Stimulated activated CD4-positive, alpha-beta T cell treated with anti-CD3 and anti-CD28 coated beads, Interleukin-12 subunit alpha, Interleukin-12 subunit beta, amount 100 ng/mL, for 48 hours (primary cell): Measurements from ENCODE around the gene TMEM18.
"Not testable (repeated sequence)": the region's sequence is repeated elsewhere in the genome, so short reads cannot be mapped to it uniquely, and the experiment has no call there.

Experiments
- DNase-seq, 3 donors: peaks; one replicate each; pipeline ENCODE4 v3.0.0-alpha.2; 2020; ENCODE audit warnings: low read depth in 2 of 3, low spot score in 1 of 3

Gene TMEM18

DNA sequence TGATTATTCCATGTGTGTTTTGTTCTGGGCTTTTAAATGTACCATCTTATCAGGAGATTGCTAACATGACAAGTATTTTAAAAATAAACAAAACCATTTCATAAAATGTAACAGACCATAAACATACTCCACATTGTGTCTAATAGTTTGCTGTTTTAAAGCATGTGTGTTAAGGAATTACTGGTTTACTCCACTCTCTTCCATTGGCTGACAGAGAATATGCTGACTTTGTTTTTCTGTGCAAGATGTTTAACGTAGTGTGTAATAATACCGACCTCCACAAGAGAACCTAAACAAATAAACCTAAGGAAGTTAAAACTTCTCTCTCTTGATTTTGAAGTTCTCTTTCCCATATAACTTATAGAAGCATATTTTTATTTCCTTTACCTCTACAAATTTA, 17.0 kb upstream of the TMEM18 start:
- no peak for DNase-seq

DNA sequence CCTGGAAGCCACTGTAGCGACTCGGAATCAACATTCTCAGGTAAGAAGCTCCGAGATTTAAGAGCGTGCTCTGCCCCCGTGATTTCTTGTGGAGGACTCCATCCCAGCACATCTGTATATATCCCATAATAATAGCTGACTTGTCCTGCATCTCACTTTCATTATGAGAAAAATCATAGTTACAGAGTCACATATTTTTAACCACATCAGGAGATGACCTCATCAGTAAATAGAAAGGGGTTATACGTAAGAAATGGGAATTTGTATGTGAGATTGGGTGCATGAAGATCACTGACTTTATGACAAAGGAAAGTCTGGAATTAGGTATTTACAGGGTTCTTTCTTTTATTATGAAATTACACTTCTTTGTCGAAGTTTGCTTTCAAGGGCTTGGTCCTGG, 16.4 kb upstream of the TMEM18 start:
- no peak for DNase-seq

DNA sequence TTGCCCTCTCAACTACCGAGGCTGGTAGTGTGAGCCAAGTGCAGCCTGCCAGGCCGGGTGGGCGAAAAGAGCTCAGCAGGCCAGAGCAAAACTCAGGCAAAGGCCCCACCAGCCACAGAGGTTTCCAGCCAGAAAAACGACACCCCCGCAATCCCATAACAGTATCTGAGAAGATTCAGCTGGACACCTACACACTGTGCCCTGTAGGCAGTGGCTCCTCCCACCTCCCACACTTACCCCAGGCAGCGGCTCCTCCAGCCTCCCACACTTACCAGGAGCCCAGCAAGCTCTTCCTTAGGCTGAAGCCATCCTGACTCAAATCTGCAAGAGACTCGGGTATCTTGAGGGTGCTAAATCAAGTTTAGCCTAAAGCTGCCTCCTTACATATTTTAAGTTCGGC, 15.6 kb upstream of the TMEM18 start:
- no peak for DNase-seq

DNA sequence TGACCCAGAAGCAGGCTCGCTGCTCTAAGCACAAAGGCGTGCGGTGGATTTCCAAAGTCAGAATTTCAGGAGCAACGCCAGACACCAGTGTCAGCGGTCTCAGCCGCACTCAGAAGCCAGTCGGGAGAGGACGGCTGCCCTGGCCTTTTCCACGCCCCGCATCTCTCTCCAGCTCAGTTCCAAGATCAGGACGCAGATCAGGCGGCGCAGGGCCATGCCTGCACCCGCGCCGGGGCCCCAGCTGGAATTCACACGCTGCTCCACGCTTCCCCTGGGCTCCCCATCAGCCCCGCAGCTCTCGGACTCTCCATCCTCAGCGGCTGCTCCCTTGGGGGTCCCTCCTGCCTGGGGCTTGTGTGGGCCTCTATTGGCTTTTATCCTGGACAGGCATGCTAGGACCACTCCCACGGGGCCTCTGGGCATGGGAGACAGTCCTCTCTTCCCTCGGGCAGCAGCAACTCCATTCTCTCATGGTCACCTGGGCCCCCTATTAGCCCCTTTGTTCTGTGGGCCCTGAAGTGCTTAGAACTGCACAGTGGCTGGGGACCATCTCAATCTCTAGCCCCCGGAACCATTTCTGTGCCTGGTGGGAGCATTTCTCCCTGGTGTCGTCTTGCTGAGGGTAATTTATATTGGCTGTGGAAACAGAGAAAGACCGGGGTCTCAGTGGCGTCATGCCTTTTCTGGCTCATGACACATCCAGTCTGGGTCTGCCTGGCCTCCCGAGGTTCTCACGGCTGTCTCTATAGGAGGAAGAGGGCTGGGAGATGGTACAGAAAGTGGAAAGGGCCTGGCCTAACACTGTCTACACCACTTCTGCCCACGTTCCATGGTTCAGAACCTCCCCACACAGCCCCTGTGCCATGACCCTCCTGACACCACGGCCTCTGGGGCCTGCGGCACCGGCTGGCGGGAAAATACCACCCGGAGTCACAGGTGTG, 14.9 kb upstream of the TMEM18 start:
- no peak for DNase-seq

DNA sequence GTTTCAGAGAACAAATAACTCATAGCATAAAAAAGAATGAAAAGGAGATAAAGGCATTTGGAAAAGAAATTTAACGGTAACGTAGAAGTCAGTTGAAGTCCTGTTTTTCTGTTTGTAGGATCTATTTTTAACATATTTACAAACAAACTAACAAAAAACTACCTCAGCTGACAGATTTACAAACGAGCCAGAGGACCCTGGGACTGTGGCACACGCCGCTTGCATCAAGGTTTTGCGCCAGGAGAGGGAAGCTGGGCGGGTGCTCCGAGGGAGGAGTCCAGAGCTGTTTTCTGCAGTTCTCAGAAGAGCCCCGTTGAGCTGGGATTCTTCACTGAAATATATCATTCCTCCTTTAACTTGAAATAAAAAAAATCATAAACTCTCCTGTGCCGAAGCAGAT, 13.6 kb upstream of the TMEM18 start:
- DNase-seq = no peak

DNA sequence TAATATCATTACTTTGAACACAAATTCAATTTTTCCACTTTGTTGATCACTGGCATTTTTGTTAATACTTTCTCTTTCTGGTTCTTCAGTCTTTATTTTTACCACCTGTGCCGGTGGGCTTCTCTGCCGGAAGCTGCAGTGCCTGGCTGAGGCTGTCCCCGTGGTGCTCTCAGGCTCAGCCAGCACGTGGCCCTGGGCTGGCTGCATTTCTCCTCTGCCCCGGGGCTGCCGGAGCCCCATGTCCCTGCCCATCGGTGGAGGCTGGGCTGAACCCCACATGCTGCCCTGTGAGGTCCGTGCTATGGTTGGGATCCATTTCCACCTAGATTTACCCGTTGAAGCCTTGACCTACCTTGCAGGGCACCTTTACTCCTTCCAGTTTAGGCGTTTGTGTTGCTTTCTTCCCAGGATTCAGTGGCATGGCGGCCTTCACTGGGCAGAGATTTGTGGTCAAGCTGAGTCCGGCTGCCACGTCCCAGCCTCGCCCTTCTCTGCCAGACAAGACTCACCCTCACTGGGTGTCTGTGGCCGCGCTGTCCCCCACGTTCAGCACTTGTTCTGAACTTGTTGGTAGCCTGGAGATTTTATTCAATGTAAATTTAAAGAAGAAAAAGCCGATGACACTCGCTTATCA, 12.8 kb upstream of the TMEM18 start:
- DNase-seq = no peak

DNA sequence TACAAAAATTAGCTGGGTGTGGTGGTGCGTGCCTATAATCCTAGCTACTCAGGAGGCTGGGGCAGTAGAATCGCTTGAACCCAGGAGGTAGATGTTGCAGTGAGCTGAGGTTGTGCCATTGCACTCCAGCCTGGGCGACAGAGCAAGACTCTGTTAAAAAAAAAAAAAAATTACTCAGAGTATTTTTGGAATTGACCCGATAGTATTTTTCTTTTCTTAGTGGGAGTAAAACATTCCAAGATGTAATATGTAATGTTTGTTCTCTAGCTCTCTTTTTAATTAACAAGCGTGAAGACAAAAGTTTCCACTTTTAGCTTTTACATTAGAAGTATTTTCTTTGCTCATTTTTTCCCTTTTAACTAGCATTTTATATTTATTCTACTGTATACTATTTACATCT, 12.0 kb upstream of the TMEM18 start:
- DNase-seq = no peak

DNA sequence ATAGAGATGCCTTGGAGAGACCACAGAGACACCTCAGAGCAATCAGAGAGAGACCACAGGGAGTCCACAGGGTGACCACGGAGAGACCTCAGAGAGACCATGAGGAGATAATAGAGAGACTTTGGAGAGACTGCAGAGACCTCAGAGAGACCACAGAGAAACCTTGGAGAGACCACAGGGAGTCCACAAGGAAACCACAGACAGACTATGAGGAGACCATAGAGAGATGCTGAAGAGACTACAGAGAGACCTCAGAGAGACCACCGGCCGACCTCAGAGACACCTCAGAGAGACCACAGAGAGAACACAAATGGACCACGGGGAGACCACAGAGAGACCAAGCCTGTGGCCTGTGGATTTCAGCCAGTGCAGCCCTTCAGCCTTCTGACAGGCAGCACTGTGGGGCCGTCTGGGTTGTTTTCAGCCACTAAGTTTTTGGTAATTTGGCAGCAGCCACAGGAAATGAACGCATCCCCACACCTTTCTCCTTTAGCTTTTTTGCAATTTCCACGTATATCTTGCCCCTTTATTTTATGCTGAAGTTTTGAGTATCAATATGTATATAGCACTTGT, 11.4 kb upstream of the TMEM18 start:
- no peak for DNase-seq

DNA sequence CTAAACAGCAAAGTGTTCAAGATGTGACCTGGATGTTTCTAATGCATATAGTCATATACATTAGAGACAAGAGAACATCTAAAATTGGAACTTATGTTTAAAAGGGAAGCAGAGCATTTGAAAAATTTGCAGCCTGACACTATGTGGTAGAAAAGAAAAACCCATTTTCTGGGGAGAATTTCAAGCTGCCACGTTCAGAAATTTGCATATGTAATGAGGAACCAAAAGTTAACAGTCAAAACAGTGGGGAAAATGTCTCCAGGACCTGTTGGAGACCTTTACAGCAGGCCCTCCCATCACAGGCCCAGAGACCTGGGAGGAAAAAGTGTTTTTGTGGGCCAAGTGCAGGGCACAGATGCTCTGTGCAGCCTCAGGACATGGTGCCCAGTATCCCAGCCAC, 8.2 kb upstream of the TMEM18 start:
- DNase-seq = no peak

DNA sequence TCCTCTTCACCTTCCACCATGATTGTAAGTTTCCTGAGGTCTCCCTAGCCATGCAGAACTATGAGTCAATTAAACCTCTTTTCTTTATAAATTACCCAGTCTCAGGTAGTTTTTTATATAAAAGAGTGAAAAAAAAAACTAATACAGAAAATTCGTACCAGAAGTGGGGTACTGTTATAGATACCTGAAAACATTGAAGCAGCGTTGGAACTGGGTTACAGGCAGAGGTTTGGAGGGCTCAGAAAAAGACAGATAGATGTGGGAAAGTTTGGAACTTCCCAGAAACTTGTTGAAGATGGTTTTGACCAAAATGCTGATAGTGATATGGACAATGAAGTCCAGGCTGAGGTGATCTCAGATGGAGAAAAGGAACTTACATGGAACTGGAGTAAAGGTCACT, 7.7 kb upstream of the TMEM18 start:
- DNase-seq = not testable (repeated sequence)

DNA sequence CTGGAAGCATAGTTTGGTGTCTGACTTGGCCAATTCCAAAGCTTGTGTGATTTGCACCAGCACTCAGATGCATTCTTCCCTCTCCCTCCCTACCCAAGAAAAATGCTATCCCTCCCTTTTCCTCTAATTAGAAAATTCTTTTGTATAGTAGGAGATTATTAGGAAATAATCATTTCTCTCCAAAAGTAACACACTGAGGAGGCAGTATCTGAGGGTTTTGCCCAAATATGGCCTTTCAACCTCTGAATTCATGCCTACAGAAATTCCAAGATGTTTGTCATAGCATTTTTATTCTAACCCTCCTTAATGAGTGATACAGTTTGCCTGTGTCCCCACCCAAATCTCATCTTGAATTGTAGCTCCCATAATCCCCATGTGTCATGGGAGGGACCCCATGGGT, 5.0 kb upstream of the TMEM18 start:
- no peak for DNase-seq

DNA sequence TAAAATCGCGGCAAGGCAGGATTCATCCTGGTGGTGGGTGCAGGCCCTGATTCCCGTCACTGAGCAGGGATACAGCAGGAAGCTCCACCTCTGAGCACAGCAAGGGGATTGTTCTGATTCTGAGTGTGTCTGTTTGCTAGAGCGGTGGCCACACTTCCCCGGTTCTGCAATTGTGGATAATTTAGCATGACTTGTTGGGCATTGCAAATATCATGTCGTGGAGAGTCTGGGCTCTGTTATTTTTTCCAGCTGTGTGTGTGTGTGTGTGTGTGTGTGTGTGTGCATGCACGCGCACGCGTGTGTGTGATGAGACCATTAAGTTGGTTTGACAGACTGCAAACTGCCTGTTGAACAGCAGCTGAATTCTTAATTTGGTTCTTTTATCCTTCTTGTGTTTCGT, 4.1 kb upstream of the TMEM18 start:
- no peak for DNase-seq

DNA sequence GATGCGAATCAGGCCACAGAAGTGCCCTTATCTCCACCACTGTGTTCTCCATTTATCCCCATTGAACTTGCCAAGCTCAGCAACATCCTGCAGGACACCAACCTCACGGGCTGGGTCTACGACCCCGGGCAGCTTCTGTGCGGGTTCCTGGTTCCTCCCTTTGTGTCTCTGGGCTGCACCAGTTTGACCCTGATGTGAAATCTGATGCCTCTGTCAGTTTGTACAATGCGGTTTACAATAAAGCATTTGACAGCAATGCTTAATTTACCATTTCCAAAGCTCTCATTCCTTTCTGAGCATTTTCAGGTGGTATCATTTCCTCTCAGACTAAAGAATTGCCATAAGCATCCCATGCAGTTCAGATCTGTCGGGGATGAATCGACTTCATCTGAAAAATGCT, 3.3 kb upstream of the TMEM18 start:
- DNase-seq = no peak

DNA sequence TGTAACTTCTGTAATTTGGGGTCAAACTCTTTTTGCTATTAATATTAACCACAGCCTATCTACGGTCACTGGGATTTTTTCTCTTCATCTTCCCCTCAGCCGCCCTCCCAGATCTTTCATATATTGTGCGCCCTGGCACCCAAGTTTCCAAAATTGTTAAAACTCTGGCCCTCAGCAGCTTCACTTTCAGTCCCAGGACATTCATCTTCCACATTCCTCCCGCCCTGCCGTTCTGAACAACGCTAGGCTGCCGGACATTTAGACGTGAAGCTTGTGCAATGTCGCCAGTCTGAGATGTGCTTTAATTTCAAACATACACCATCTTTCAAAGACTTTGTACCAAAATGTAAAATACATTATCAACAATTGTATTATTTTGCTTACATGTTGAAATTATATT, 1.8 kb upstream of the TMEM18 start:
- DNase-seq = no peak

DNA sequence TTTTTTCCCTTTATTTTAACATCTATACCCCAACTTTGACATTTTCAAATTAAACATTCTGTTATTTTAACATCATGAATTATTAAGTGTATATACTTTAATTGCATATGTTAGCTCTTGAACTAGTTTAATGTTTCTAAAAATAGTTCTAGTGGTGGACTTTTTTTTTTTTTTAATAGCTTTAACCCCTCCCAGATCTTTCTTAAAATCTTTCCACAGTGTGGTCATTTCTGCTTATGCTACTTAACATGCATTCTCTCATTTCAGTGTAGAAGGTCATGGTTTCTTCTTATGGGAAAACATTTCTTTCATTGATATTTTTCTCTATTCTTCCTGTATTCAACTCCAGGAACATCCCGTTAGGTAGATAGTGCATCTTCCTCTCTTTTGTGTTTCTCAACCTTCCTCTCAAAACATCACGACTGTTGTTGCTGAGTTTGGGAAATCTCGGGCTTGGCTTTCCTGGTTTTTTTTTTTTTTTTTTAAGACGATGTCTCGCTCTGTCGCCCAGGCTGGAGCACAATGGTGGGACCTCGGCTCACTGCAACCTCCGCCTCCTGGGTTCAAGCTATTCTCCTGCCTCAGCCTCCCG, 849 bp upstream of the TMEM18 start:
- no peak for DNase-seq

DNA sequence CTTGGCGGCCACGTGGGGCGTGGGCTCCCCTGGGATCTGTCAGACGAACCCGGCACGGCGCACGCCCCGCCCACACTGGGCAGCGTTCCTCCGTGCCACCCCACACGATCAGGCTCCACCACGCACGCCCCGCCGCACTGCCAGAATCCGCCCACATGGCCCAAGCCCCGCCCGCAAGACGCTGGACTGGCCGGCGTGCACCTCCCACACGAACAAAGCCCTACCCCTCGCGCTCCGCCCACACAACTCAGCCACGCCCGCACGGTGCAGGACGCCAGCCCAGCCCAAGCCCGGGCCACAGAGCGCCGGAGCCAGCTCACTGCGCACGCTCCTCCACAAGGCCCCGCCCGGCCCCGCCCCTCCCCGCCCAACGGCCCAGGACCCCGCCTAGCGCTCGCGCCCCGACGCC, 555 bp downstream of the TMEM18 start:
- DNase-seq = peak; percentile 92 to 97 (median 93)

DNA sequence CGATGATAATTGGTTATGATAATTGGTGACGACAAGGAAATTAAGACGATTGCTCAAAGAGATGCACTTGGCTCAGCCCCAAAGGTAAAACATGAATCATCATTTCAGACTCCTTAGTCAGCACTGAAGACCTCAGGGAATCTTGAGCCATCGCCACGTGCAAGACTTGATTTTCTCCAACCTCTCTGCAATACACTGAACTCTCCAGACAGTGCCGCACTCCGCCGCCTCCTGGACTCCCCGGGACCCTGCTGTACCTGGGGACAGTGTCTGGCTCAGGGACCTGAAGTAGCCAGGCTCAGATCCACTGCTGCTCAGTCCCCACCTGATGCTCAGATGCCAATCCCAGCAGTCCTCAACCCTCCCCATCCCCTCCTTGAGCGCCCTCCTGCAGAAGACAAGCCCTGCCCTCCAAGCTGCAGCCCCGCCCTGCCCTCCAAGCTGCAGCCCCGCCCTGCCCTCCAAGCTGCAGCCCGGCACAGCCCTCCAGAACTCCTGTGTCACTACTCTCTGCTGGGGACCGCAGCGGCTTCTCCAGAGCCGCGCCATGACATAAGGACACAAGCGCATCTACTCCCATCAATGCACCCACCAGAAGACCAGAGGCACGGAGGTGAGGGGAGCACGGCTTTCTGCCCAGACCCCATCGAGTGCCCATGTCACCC, 1.1 kb downstream of the TMEM18 start:
- peak in 2 of 3 donors; percentile 19 to 24 for DNase-seq

DNA sequence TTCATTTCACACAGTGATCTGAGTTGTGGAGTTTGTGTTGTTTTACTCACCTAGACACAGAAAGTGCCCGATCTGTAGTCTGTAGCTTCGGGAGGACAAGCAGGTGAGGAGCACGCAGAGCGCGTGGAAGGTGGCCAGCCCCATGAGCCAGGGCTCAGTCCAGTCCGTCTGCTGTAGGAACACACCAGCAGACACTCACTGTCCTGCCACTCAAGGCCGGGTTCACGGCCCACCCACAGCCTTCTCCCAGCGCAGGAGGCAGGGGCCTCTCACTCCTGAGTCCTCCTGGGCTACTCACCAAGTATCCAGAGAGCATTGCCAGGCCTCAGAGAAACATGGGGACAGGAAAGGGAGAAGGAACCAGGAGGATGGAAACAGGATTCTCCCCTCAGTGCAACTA, 1.7 kb downstream of the TMEM18 start:
- no peak for DNase-seq

DNA sequence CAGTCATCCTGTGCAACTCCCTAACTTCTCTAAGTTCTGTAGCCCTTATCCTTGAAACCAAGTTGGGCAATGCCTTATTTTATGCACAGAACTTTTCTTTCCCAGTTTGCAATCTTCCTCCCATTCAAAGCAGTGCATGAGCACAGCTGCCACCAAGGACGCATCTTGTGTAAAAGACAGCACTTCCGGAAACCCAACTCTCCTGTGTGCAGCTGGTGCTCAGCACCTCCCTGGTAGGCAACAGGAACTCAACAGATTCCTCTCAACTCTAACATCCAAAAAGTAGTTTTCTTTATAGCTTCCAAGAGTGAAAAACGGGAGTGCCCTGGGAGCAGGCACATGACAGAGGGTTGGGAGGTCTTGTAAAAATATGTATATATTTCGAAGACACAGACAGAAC, 2.2 kb downstream of the TMEM18 start:
- no peak for DNase-seq

DNA sequence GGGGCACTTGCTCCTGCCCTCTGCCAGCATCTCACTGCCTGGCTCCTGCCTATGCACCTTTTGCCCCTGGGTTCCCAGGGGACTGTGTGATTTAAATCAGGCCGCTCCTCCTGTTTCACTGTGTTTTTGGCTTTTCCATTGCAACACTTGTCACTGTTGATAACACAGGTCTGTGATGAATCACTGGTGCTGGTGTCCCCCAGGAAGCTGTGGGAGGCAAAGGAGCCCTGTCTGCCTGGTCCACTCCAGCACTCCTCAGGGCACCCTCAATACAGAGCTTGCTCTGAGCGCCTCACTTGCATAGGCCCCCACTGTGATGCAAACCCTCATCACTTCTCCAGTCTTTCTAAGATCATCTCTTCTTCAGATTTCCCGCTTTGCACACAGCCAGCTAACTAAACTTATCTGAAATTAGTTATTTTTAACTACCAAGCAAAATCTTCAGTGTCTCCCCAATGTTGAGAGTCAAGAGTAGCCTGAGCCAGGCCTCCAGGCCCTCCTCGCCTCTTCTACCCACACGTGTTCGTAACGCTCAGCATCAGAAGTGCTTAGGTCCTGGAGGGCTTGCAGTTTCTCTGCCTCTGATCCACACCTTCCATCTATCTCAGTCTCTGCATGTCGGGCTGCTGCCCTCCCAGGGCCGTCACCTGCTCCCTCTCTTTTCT, 2.8 kb downstream of the TMEM18 start:
- DNase-seq = no peak
